Neural progenitor cell (in vitro differentiated cells): Measurements from ENCODE around the gene SNAPC2.

Experiments used
- CTCF ChIP-seq: fragments of 200-600 bp; sonication (generic); IDR thresholded peaks from 2 replicates; pipeline ENCODE4 v1.5.1; 2017; ENCODE audit warnings: antibody characterized with exemption, mild to moderate bottlenecking
- EZH2 ChIP-seq: fragments of 200-600 bp; sonication (generic); IDR thresholded peaks from 2 replicates; pipeline ENCODE4 v1.6.1; 2017; ENCODE audit warnings: antibody characterized with exemption, mild to moderate bottlenecking, moderate library complexity
- EZH2phosphoT487 ChIP-seq: fragments of 200-600 bp; sonication (generic); IDR thresholded peaks from 2 replicates; pipeline ENCODE4 v1.6.1; 2017; ENCODE audit warnings: antibody characterized with exemption

DNA sequence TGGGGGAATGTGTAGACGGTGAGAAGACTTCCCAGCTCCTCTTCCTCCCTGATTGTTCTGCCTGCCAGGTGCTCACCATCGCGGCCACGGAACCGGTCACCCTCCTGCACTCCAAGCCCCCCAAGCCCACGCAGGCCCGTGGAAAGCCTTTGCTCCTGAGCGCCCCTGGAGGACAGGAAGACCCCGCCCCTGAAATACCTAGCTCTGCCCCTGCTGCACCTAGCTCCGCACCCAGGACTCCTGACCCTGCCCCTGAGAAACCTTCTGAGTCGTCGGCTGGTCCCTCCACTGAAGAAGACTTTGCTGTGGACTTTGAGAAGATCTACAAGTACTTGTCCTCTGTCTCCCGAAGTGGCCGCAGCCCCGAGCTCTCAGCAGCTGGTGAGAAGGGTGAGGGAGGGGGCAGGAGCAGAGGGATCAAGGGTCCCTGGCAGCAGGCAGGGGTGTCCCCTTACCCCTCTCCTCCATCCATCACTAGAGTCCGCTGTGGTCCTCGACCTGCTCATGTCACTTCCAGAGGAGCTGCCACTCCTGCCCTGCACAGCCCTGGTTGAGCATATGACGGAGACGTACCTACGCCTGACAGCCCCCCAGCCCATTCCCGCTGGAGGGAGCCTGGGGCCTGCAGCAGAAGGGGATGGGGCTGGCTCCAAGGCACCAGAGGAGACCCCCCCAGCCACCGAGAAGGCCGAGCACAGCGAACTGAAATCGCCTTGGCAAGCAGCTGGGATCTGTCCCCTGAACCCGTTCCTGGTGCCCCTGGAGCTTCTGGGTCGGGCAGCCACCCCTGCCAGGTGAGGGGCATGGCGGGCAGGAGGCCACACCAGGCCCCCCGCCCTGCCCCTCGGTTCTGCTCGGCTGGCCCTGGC lies 2.1 kb downstream of the SNAPC2 start:
- TF ChIP-seq CTCF = no peak
- TF ChIP-seq EZH2 = no peak
- no peak for TF ChIP-seq EZH2phosphoT487
